WERI-Rb-1 (cell line): Measurements from ENCODE around the gene EPO.

Experiments
- DNase-seq: peaks from one replicate; pipeline ENCODE4 v3.0.0-alpha.2; 2020
- H3K27ac ChIP-seq: fragments of 250-450 bp; sonication (Bioruptor Pico); 2 replicates; pipeline ENCODE4 v1.5.1; 2020; ENCODE audit warnings: mild to moderate bottlenecking, moderate library complexity
- H3K27me3 ChIP-seq: fragments of 250-450 bp; sonication (Bioruptor Pico); 2 replicates; pipeline ENCODE4 v1.5.1; 2021; ENCODE audit warnings: mild to moderate bottlenecking, low read depth, moderate library complexity; ENCODE audit not compliant: insufficient read depth, severe bottlenecking
- H3K36me3 ChIP-seq: fragments of 250-450 bp; sonication (Bioruptor Pico); 2 replicates; pipeline ENCODE4 v1.5.1; 2020; ENCODE audit warnings: mild to moderate bottlenecking, moderate library complexity
- H3K4me3 ChIP-seq: 2 replicates; pipeline ENCODE4 v1.5.1; 2011; ENCODE audit warnings: low read depth, mild to moderate bottlenecking, control low read depth, low read length
- H3K9me3 ChIP-seq: fragments of 250-450 bp; sonication (Bioruptor Pico); 2 replicates; pipeline ENCODE4 v1.5.1; 2021; ENCODE audit warnings: mild to moderate bottlenecking, moderate library complexity; ENCODE audit not compliant: severe bottlenecking
- TF ChIP-seq, protein P1 (sequence below): IDR thresholded peaks from 2 replicates; pipeline ENCODE4 v1.5.1; 2011; ENCODE audit warnings: low read depth, mild to moderate bottlenecking, control low read depth, inconsistent platforms, low read length

The EPO gene

GRCh38 chr7:100686201-100686821 lies 34.0 kb upstream of the EPO start:
- Histone ChIP-seq H3K9me3 (no peaks in the 10 kb centered on the region), H3K4me3 (no peak overlapping the region), H3K36me3 (peaks cover 89% of the 10 kb centered on the region), H3K27me3 (no peaks in the 10 kb centered on the region), H3K27ac (no peak overlapping the region)
- TF ChIP-seq, protein P1, sequence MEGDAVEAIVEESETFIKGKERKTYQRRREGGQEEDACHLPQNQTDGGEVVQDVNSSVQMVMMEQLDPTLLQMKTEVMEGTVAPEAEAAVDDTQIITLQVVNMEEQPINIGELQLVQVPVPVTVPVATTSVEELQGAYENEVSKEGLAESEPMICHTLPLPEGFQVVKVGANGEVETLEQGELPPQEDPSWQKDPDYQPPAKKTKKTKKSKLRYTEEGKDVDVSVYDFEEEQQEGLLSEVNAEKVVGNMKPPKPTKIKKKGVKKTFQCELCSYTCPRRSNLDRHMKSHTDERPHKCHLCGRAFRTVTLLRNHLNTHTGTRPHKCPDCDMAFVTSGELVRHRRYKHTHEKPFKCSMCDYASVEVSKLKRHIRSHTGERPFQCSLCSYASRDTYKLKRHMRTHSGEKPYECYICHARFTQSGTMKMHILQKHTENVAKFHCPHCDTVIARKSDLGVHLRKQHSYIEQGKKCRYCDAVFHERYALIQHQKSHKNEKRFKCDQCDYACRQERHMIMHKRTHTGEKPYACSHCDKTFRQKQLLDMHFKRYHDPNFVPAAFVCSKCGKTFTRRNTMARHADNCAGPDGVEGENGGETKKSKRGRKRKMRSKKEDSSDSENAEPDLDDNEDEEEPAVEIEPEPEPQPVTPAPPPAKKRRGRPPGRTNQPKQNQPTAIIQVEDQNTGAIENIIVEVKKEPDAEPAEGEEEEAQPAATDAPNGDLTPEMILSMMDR = no peak
- DNase-seq = no peak

GRCh38 chr7:100686822-100687211 lies 33.5 kb upstream of the EPO start:
- Histone ChIP-seq H3K27me3 (no peaks in the 10 kb centered on the region), H3K36me3 (peaks cover 84% of the 10 kb centered on the region), H3K4me3 (no peak overlapping the region), H3K27ac (no peak overlapping the region), H3K9me3 (no peaks in the 10 kb centered on the region)
- no peak for DNase-seq
- TF ChIP-seq, protein P1 = no peak

GRCh38 chr7:100687261-100687660 lies 33.0 kb upstream of the EPO start:
- Histone ChIP-seq H3K4me3 (no peak overlapping the region), H3K27me3 (no peaks in the 10 kb centered on the region), H3K27ac (no peak overlapping the region), H3K36me3 (peaks cover 84% of the 10 kb centered on the region), H3K9me3 (no peaks in the 10 kb centered on the region)
- TF ChIP-seq, protein P1 = no peak
- DNase-seq = no peak

DNA sequence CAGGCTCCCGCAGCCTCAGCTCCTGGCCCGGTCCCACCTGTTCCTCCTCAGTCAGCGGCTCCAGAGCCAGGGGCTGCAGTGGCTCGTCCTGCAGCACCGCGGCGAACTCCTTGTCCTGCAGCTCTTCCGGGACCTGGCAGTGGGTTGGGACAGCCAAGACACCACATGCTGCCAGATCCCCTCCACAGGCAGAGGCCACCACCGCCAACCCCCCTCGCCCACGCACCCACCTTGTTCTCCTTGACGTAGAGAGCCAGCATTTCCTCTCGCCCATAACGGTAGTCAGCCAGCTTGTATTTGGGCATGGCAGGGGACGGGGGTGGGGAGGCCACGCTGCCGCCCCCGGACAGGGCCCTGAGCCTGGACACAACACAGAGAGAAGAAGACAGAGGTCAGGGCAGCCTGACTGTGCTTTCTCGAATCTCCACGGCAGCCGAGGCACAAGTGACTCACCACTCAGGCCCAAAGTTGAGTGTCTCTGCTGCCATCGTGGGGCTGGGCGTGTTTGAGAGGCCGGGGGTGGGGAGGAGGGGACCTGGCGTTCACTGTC lies 32.4 kb upstream of the EPO start:
- no peaks in the 10 kb centered on the region for H3K9me3 ChIP-seq
- no peak overlapping the region for H3K4me3 ChIP-seq
- TF ChIP-seq, protein P1 = no peak
- H3K27me3 ChIP-seq = no peaks in the 10 kb centered on the region
- no peak overlapping the region for H3K27ac ChIP-seq
- no peak for DNase-seq
- peaks cover 84% of the 10 kb centered on the region for H3K36me3 ChIP-seq

DNA sequence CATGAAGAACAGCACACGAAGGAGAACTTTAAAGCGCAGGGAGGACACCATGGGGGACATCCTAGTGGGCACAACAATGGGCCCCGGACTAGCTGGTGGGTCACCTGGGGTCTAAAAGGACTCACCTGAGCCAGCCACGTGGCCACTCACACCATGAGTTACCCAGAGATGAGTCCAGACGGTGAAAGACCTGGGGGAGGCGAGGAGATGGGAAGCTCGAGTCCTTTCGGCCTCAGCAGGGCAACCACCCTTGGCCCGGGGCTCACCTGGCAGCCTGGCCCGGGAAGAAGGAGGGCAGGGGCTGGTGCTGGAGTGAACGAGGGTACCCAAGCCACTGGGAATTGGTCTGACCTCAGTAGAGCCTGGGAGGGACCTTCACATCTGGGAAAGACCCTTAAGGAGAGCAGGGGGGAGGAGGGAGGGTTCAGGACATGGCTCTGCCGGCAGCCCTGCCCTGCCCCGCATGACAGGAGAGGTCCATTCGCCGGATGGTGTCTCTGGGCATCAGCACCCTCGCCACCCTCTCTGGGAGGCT lies 31.9 kb upstream of the EPO start:
- no peak for DNase-seq
- Histone ChIP-seq H3K27ac (no peak overlapping the region), H3K9me3 (no peaks in the 10 kb centered on the region), H3K36me3 (peaks cover 79% of the 10 kb centered on the region), H3K27me3 (no peaks in the 10 kb centered on the region), H3K4me3 (no peak overlapping the region)
- TF ChIP-seq, protein P1 = no peak
